Erythroblast (primary cell): Measurements from ENCODE around the gene BBS9.

ENCODE experiments used
- GATA1 ChIP-seq: IDR thresholded peaks from 2 replicates; pipeline ENCODE4 v1.6.1; 2011; ENCODE audit warnings: low read depth, mild to moderate bottlenecking, control low read depth, low read length, moderate library complexity
- POLR2A ChIP-seq: IDR thresholded peaks from 2 replicates; pipeline ENCODE4 v1.6.1; 2011; ENCODE audit warnings: mild to moderate bottlenecking, low read length

DNA sequence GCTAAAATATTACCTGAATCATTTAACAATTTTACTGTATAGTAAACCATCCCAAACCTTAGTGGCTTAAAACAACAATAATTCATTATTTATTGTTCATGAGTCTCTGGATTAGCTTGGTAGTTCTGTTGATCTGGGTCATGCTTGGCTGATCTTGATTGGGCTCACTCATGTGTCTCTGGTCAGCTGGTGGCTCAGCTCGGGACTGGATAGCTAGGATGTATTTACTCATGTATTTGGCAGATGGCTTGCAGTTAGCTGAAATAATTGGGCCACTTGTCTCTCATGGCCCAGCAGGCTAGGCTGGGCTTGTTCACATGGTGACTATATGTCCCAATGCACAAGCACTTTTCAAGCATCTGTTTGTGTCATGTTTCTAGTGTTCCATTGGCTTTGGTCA is 262.8 kb downstream of the BBS9 start:
- TF ChIP-seq POLR2A = no peak
- TF ChIP-seq GATA1 = no peak
